H9 (cell line): ENCODE results near the gene SH3TC1. TPM values are rescaled to one million over a fixed set of nuclear protein-coding genes. Genes with fewer than 3 reads are reported as not detected.

Source experiments
- DNase-seq: peaks from one replicate; pipeline ENCODE4 v3.0.0-alpha.2; 2017
- H2AFZ ChIP-seq: one replicate; pipeline ENCODE4 v1.6.1; 2013; ENCODE audit warnings: mild to moderate bottlenecking, low read length, control low read depth, moderate library complexity
- H2AK5ac ChIP-seq: 2 replicates; pipeline ENCODE4 v1.6.1; 2013; ENCODE audit warnings: low read length, control low read depth, mixed read lengths; ENCODE audit not compliant: insufficient read length
- H2BK120ac ChIP-seq: one replicate; pipeline ENCODE4 v1.6.1; 2013; ENCODE audit warnings: low read depth, mild to moderate bottlenecking, low read length, control low read depth, inconsistent platforms; ENCODE audit not compliant: poor library complexity, severe bottlenecking
- H2BK12ac ChIP-seq: 2 replicates; pipeline ENCODE4 v1.6.1; 2013; ENCODE audit warnings: low read length, control low read depth, mixed read lengths, low read depth; ENCODE audit not compliant: insufficient read length
- H2BK15ac ChIP-seq: 2 replicates; pipeline ENCODE4 v1.6.1; 2013; ENCODE audit warnings: low read depth, low read length, control low read depth
- H2BK20ac ChIP-seq: one replicate; pipeline ENCODE4 v1.6.1; 2013; ENCODE audit warnings: low read depth, mild to moderate bottlenecking, low read length, control low read depth, inconsistent platforms; ENCODE audit not compliant: poor library complexity, severe bottlenecking
- H2BK5ac ChIP-seq: 2 replicates; pipeline ENCODE4 v1.6.1; 2013; ENCODE audit warnings: low read length, control low read depth, mixed read lengths; ENCODE audit not compliant: insufficient read length
- H3K14ac ChIP-seq: 2 replicates; pipeline ENCODE4 v1.6.1; 2013; ENCODE audit warnings: low read length, control low read depth; ENCODE audit not compliant: insufficient read depth
- H3K18ac ChIP-seq: 2 replicates; pipeline ENCODE4 v1.6.1; 2013; ENCODE audit warnings: low read depth, mild to moderate bottlenecking, mixed read lengths, low read length, control low read depth; ENCODE audit not compliant: insufficient read length
- H3K23ac ChIP-seq: 2 replicates; pipeline ENCODE4 v1.6.1; 2013; ENCODE audit warnings: low read length, control low read depth, mixed read lengths, low read depth; ENCODE audit not compliant: insufficient read length
- H3K23me2 ChIP-seq: 2 replicates; pipeline ENCODE4 v1.6.1; 2013; ENCODE audit warnings: low read depth, mild to moderate bottlenecking, mixed read lengths, low read length, control low read depth; ENCODE audit not compliant: insufficient read length, poor library complexity, severe bottlenecking
- H3K27ac ChIP-seq: 2 replicates; pipeline ENCODE4 v1.5.1; 2013; ENCODE audit warnings: low read length, control low read depth, mixed read lengths, low read depth; ENCODE audit not compliant: insufficient read length
- H3K27me3 ChIP-seq: 2 replicates; pipeline ENCODE4 v1.6.1; 2013; ENCODE audit warnings: low read length, control low read depth, inconsistent platforms; ENCODE audit not compliant: insufficient read depth
- H3K4ac ChIP-seq: 2 replicates; pipeline ENCODE4 v1.6.1; 2013; ENCODE audit warnings: low read depth, mild to moderate bottlenecking, control low read depth, inconsistent platforms, low read length, moderate library complexity
- H3K4me1 ChIP-seq: 2 replicates; pipeline ENCODE4 v1.6.1; 2013; ENCODE audit warnings: low read length, control low read depth, inconsistent platforms; ENCODE audit not compliant: insufficient read depth
- H3K4me2 ChIP-seq: 2 replicates; pipeline ENCODE4 v1.6.1; 2013; ENCODE audit warnings: low read length, control low read depth, mixed read lengths; ENCODE audit not compliant: insufficient read length, insufficient read depth
- H3K56ac ChIP-seq: 2 replicates; pipeline ENCODE4 v1.6.1; 2013; ENCODE audit warnings: low read depth, mild to moderate bottlenecking, mixed read lengths, low read length, control low read depth; ENCODE audit not compliant: insufficient read length
- H3K79me1 ChIP-seq: 2 replicates; pipeline ENCODE4 v1.6.1; 2013; ENCODE audit warnings: low read depth, mild to moderate bottlenecking, moderate library complexity, low read length, control low read depth, inconsistent platforms; ENCODE audit not compliant: insufficient read depth, poor library complexity, severe bottlenecking
- H3K79me2 ChIP-seq: 2 replicates; pipeline ENCODE4 v1.6.1; 2013; ENCODE audit warnings: low read length, control low read depth, inconsistent platforms; ENCODE audit not compliant: insufficient read depth
- H3K9ac ChIP-seq: 2 replicates; pipeline ENCODE4 v1.6.1; 2013; ENCODE audit warnings: low read length, control low read depth, mixed read lengths; ENCODE audit not compliant: insufficient read length; ENCODE audit errors: extremely low read depth
- H3K9me3 ChIP-seq: one replicate; pipeline ENCODE4 v1.6.1; 2013; ENCODE audit warnings: low read depth, low read length, inconsistent platforms; ENCODE audit not compliant: control insufficient read depth
- H3T11ph ChIP-seq: one replicate; pipeline ENCODE4 v1.6.1; 2013; ENCODE audit warnings: mild to moderate bottlenecking, low read length, control low read depth, inconsistent platforms
- H4K20me1 ChIP-seq: one replicate; pipeline ENCODE4 v1.6.1; 2013; ENCODE audit not compliant: control insufficient read depth, insufficient read length, insufficient read depth
- H4K5ac ChIP-seq: 2 replicates; pipeline ENCODE4 v1.6.1; 2013; ENCODE audit warnings: low read depth, mild to moderate bottlenecking, mixed read lengths, low read length, control low read depth; ENCODE audit not compliant: insufficient read length
- H4K8ac ChIP-seq: replicated peaks from 2 replicates; pipeline ENCODE4 v1.6.1; 2013; ENCODE audit warnings: low read length, control low read depth, mixed read lengths, low read depth; ENCODE audit not compliant: insufficient read length
- H4K91ac ChIP-seq: 2 replicates; pipeline ENCODE4 v1.6.1; 2013; ENCODE audit warnings: low read depth, mild to moderate bottlenecking, moderate library complexity, mixed read lengths, low read length, control low read depth; ENCODE audit not compliant: insufficient read length
- H3K27ac Mint-ChIP-seq, 3 experiments: 2 replicates in 2 of 3; 3 replicates in 1 of 3; pipeline ENCODE4 v1.8.0; 2020 to 2021; ENCODE audit warnings: mixed read lengths in 3 of 3, mild to moderate bottlenecking in 1 of 3, moderate library complexity in 1 of 3
- H3K27me3 Mint-ChIP-seq: 2 replicates; pipeline ENCODE4 v1.8.0; 2021; ENCODE audit warnings: low read depth, mild to moderate bottlenecking, moderate library complexity, mixed read lengths
- H3K36me3 Mint-ChIP-seq, 3 experiments: 2 replicates in 2 of 3; 3 replicates in 1 of 3; pipeline ENCODE4 v1.8.0; 2020 to 2021; ENCODE audit warnings: low read depth in 3 of 3, mixed read lengths in 3 of 3; ENCODE audit not compliant: insufficient read depth in 1 of 3
- H3K4me1 Mint-ChIP-seq, 2 experiments: 2 replicates each; pipeline ENCODE4 v1.8.0; 2020; ENCODE audit warnings: mixed read lengths in 2 of 2
- H3K4me3 Mint-ChIP-seq, 2 experiments: 2 replicates in 1 of 2; 3 replicates in 1 of 2; pipeline ENCODE4 v1.8.0; 2020 to 2021; ENCODE audit warnings: mild to moderate bottlenecking in 2 of 2, mixed read lengths in 2 of 2, moderate library complexity in 1 of 2
- H3K9me3 Mint-ChIP-seq, 2 experiments: 2 replicates in 1 of 2; 3 replicates in 1 of 2; pipeline ENCODE4 v1.8.0; 2020; ENCODE audit warnings: mild to moderate bottlenecking in 2 of 2, mixed read lengths in 2 of 2, moderate library complexity in 1 of 2
- WGBS: extraction: QIAGEN DNeasy Blood & Tissue Kit; methylation state at CpG from one replicate; pipeline ENCODE4 v1.1.7; 2013; ENCODE audit warnings: missing lambda C conversion rate, low lambda C conversion rate, mixed read lengths; ENCODE audit not compliant: insufficient read length; ENCODE audit errors: extremely low coverage; 5-methylcytosine and 5-hydroxymethylcytosine counted together
- total RNA-seq: library from RNA; stranded (reverse); gene quantifications from 2 replicates; pipeline ENCODE4 v1.2.1, GENCODE V29; 2021
- TF ChIP-seq, protein P1 (sequence below): fragments of 200-600 bp; sonication (generic); conservative IDR thresholded peaks from 3 replicates; pipeline ENCODE4 v1.8.0; 2021; ENCODE audit warnings: antibody characterized with exemption, mild to moderate bottlenecking

The SH3TC1 gene
- total RNA-seq, 1 experiment from 2014 or later: 0.74 TPM

DNA sequence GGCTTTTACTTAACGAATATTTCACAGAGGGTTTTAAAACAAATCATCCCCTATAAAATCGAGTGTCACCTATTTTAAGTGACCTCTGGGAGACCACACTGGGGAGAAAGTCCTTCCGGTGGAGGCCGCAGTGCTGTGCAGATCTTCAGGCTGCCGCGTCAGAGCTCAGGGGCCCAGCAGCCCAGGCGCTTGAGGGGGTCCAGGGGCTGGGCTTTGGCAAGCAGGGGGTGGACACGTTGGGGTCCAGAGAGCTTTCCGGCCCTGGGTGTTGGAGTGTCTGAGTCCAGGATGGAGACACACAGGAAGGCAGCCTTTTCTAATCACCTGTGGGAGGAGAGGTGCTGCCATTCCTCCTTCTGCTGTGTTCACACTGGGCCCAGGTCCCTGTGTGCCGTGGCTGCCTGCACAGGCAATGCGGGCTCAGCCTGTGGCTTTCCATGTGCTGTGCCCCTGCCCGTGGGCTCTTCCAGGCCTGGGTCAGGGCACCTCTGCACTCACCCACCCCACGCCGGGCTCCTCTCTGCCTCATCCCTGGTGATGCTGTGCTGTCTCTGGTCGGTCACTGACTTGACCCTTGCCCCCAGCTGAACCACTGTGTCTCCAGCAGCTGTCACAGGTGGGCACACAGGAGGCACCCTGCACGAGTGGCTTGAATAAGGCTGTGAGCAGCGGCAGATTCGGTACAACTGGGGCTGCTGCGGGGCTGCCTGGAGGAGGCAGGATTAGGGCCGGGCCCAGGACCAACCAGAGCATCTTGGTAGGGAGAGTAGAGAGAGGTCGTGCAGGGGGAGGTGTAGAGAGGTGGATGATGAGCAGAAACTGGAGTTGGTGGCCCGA lies 80.4 kb downstream of the SH3TC1 start:
- Histone ChIP-seq H4K8ac (no peak overlapping the region), H3K56ac (no peak overlapping the region), H3K23ac (no peak overlapping the region), H2AK5ac (no peak overlapping the region), H3K79me2 (no peaks in the 10 kb centered on the region), H2BK12ac (no peak overlapping the region), H3K27ac (no peak overlapping the region), H3K4me1 (no peaks in the 10 kb centered on the region), H4K91ac (no peak overlapping the region), H2AFZ (no peak overlapping the region), H2BK5ac (no peak overlapping the region), H4K20me1 (no peaks in the 10 kb centered on the region), H3K18ac (no peak overlapping the region), H2BK120ac (no peak overlapping the region), H3K9ac (no peak overlapping the region), H3K4ac (no peak overlapping the region; the same call in 1 of the 2 replicates), H2BK20ac (no peak overlapping the region), H3K9me3 (no peaks in the 10 kb centered on the region), H3K79me1 (no peaks in the 10 kb centered on the region), H3K27me3 (no peaks in the 10 kb centered on the region), H3K23me2 (no peaks in the 10 kb centered on the region), H3K4me2 (no peak overlapping the region), H4K5ac (no peak overlapping the region), H2BK15ac (no peak overlapping the region), H3K14ac (peak overlapping the region; percentile 41; the same call in 1 of the 2 replicates), H3T11ph (no peak overlapping the region)
- DNase-seq: no peak
- H3K27ac Mint-ChIP-seq: no peak overlapping the region
- no peaks in the 10 kb centered on the region for H3K9me3 Mint-ChIP-seq
- no peak overlapping the region for H3K4me3 Mint-ChIP-seq
- no CpG with 5 or more reads among the region's 22 CpGs for WGBS
- TF ChIP-seq, protein P1, sequence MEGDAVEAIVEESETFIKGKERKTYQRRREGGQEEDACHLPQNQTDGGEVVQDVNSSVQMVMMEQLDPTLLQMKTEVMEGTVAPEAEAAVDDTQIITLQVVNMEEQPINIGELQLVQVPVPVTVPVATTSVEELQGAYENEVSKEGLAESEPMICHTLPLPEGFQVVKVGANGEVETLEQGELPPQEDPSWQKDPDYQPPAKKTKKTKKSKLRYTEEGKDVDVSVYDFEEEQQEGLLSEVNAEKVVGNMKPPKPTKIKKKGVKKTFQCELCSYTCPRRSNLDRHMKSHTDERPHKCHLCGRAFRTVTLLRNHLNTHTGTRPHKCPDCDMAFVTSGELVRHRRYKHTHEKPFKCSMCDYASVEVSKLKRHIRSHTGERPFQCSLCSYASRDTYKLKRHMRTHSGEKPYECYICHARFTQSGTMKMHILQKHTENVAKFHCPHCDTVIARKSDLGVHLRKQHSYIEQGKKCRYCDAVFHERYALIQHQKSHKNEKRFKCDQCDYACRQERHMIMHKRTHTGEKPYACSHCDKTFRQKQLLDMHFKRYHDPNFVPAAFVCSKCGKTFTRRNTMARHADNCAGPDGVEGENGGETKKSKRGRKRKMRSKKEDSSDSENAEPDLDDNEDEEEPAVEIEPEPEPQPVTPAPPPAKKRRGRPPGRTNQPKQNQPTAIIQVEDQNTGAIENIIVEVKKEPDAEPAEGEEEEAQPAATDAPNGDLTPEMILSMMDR: no peak
- peaks cover 1% of the 10 kb centered on the region; the same call in 1 of the 2 replicates for H3K27me3 Mint-ChIP-seq
- peaks cover 0 to 2% of the 10 kb centered on the region in 2 experiments; a peak in 1 of 4 replicates for H3K4me1 Mint-ChIP-seq
- H3K36me3 Mint-ChIP-seq: no peaks in the 10 kb centered on the region
